Liver (tissue), 3 donors: ENCODE results near the gene ACTN4.
A peak's percentile ranks its signal among the peaks of the same experiment; 100 is the strongest.

ENCODE experiments used
- GABPA ChIP-seq, 2 donors: IDR thresholded peaks in 1 of 2; conservative IDR thresholded peaks in 1 of 2; 2 replicates each; pipeline ENCODE4 v1.6.1; 2016; ENCODE audit warnings: antibody characterized with exemption in 2 of 2, mild to moderate bottlenecking in 1 of 2, moderate library complexity in 1 of 2
- RAD21 ChIP-seq, 2 donors: IDR thresholded peaks; 2 replicates each; pipeline ENCODE4 v1.6.1; 2016; ENCODE audit warnings: antibody characterized with exemption in 2 of 2, mild to moderate bottlenecking in 2 of 2
- SP1 ChIP-seq: IDR thresholded peaks from 2 replicates; pipeline ENCODE4 v1.6.1; 2018; ENCODE audit warnings: antibody characterized with exemption, mild to moderate bottlenecking
- TAF1 ChIP-seq: conservative IDR thresholded peaks from 2 replicates; pipeline ENCODE4 v1.6.1; 2016; ENCODE audit warnings: antibody characterized with exemption, mild to moderate bottlenecking
- YY1 ChIP-seq: IDR thresholded peaks from 2 replicates; pipeline ENCODE4 v1.6.1; 2016; ENCODE audit warnings: antibody characterized with exemption, mild to moderate bottlenecking
- TF ChIP-seq, protein P1 (sequence below): fragments of 150-350 bp; IDR thresholded peaks from 2 replicates; pipeline ENCODE4 v1.5.1; 2017; ENCODE audit warnings: improper control_type of control experiment, low read depth, low read length; ENCODE audit not compliant: missing input control
- TF ChIP-seq, protein P2 (sequence below): IDR thresholded peaks from 2 replicates; pipeline ENCODE4 v1.6.1; 2016; ENCODE audit warnings: antibody characterized with exemption, mild to moderate bottlenecking
- donor health status: healthy.
- donor health status: healthy.

DNA sequence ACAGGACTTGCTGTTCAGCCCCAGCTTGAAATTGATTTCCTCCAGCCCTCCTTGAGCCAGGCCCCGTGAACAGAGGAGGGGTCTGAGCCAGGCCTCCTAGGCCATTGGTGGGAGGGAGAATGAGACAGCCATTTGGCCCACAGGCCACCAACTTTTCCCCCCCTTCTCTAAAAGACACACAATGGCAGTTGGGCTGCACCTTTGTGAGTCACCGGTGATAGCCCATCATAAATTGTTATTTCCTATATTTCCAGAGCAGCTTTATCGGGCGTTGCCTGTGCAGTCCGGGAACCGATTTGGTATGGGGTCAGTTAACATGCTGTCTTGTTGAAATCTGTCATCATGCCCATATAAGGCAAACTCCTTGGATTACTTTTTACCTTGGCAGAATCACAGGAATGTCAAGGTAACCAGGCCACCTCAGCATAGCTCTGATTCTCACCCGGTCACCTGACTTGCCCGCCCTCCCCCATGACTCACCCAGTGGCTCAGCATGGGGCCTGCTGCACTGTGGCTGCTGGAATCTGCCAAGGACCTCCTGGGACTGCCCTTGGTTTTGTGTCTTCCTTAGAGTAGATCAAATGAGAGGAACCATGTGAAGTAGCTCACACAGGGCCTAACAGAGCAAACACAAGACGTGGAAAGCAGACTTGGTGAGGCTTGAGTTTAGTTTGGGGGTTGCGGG, 36.1 kb downstream of the ACTN4 start:
- TF ChIP-seq, protein P1, sequence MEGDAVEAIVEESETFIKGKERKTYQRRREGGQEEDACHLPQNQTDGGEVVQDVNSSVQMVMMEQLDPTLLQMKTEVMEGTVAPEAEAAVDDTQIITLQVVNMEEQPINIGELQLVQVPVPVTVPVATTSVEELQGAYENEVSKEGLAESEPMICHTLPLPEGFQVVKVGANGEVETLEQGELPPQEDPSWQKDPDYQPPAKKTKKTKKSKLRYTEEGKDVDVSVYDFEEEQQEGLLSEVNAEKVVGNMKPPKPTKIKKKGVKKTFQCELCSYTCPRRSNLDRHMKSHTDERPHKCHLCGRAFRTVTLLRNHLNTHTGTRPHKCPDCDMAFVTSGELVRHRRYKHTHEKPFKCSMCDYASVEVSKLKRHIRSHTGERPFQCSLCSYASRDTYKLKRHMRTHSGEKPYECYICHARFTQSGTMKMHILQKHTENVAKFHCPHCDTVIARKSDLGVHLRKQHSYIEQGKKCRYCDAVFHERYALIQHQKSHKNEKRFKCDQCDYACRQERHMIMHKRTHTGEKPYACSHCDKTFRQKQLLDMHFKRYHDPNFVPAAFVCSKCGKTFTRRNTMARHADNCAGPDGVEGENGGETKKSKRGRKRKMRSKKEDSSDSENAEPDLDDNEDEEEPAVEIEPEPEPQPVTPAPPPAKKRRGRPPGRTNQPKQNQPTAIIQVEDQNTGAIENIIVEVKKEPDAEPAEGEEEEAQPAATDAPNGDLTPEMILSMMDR = no peak
- TF ChIP-seq SP1 (peak; percentile 65), TAF1 (no peak), RAD21 (IDR thresholded peaks at IDR 0.05) (peak; percentile 41 to 46), GABPA (IDR thresholded peaks at IDR 0.05 in 1 of 2, conservative IDR thresholded peaks at IDR 0.05 in 1 of 2) (no peak), YY1 (peak; percentile 79)
- TF ChIP-seq, protein P2, sequence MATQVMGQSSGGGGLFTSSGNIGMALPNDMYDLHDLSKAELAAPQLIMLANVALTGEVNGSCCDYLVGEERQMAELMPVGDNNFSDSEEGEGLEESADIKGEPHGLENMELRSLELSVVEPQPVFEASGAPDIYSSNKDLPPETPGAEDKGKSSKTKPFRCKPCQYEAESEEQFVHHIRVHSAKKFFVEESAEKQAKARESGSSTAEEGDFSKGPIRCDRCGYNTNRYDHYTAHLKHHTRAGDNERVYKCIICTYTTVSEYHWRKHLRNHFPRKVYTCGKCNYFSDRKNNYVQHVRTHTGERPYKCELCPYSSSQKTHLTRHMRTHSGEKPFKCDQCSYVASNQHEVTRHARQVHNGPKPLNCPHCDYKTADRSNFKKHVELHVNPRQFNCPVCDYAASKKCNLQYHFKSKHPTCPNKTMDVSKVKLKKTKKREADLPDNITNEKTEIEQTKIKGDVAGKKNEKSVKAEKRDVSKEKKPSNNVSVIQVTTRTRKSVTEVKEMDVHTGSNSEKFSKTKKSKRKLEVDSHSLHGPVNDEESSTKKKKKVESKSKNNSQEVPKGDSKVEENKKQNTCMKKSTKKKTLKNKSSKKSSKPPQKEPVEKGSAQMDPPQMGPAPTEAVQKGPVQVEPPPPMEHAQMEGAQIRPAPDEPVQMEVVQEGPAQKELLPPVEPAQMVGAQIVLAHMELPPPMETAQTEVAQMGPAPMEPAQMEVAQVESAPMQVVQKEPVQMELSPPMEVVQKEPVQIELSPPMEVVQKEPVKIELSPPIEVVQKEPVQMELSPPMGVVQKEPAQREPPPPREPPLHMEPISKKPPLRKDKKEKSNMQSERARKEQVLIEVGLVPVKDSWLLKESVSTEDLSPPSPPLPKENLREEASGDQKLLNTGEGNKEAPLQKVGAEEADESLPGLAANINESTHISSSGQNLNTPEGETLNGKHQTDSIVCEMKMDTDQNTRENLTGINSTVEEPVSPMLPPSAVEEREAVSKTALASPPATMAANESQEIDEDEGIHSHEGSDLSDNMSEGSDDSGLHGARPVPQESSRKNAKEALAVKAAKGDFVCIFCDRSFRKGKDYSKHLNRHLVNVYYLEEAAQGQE = peak; percentile 66
